BLaER1 treated with 17β-estradiol and CSF1 and Interleukin-3, amounts not matched to agents 10 nM and 100 nM (cell line): ENCODE results near the gene HINFP.

ENCODE experiments used
- H3K27ac ChIP-seq, 11 experiments: shearing (Covaris generic); formaldehyde crosslinking; 2 replicates each; pipeline ENCODE4 v1.8.1; 2022
- H3K27me3 ChIP-seq, 11 experiments: shearing (Covaris generic); formaldehyde crosslinking; 2 replicates each; pipeline ENCODE4 v1.8.1; 2022
- H3K36me3 ChIP-seq, 11 experiments: shearing (Covaris generic); formaldehyde crosslinking; 2 replicates each; pipeline ENCODE4 v1.8.1; 2022
- H3K4me1 ChIP-seq, 10 experiments: shearing (Covaris generic); formaldehyde crosslinking; 2 replicates each; pipeline ENCODE4 v1.8.1; 2022
- H3K4me2 ChIP-seq, 11 experiments: shearing (Covaris generic); formaldehyde crosslinking; 2 replicates each; pipeline ENCODE4 v1.8.1; 2022
- H3K4me3 ChIP-seq, 10 experiments: shearing (Covaris generic); formaldehyde crosslinking; 2 replicates each; pipeline ENCODE4 v1.8.1; 2022
- H3K9ac ChIP-seq, 11 experiments: shearing (Covaris generic); formaldehyde crosslinking; 2 replicates each; pipeline ENCODE4 v1.8.1; 2022
- H3K9me3 ChIP-seq, 11 experiments: shearing (Covaris generic); formaldehyde crosslinking; replicated peaks in 1 of 11; 2 replicates each; pipeline ENCODE4 v1.8.1; 2022
- H4K20me1 ChIP-seq, 11 experiments: shearing (Covaris generic); formaldehyde crosslinking; 2 replicates each; pipeline ENCODE4 v1.8.1; 2022
- Cebpa-rat ChIP-seq, 11 experiments: shearing (Covaris generic); IDR thresholded peaks; 2 replicates each; pipeline ENCODE4 v1.8.1; 2022

HINFP gene

GRCh38 chr11:119144825-119145486 lies 23.6 kb downstream of the HINFP start:
- no peak overlapping the region for H3K9ac ChIP-seq
- peaks cover 14 to 27% (median 22%) of the 10 kb centered on the region in 10 experiments; a peak in 19 of 20 replicates for H3K4me1 ChIP-seq
- peaks cover 0 to 18% (median 3%) of the 10 kb centered on the region in 11 experiments; a peak in 6 of 22 replicates for H4K20me1 ChIP-seq
- peak overlapping the region in 1 of 11 experiments; percentile 22; a peak in 1 of 22 replicates for H3K4me2 ChIP-seq
- H3K4me3 ChIP-seq = no peak overlapping the region
- no peak for TF ChIP-seq Cebpa-rat (IDR thresholded peaks at IDR 0.05)
- no peaks in the 10 kb centered on the region for H3K36me3 ChIP-seq
- no peaks in the 10 kb centered on the region for H3K9me3 ChIP-seq
- H3K27ac ChIP-seq = no peak overlapping the region
- H3K27me3 ChIP-seq = peaks cover 28 to 38% (median 33%) of the 10 kb centered on the region in 11 experiments

DNA sequence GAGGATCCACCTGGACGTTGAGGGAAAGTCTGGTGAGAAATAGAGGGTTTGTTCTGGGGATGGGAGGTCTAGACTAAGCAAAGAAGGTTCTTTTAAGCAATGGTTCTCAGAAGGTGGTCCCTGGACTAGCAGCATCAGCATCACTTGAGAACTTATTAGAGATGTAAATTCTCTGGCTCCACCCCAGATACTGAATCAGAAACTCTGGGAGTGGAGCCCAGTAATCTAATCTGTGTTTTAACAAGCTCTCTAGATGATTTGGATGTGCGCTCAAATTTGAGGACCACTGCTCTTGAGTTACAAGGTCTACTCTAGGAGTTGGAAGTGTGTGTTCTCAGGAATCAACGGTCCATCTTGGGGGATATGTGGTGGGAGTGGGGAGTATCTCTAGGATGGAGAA lies 24.2 kb downstream of the HINFP start:
- Histone ChIP-seq H3K9ac (no peak overlapping the region), H3K4me3 (no peak overlapping the region), H3K27me3 (peaks cover 34 to 44% (median 39%) of the 10 kb centered on the region in 11 experiments), H3K27ac (no peak overlapping the region), H3K4me1 (peaks cover 16 to 30% (median 27%) of the 10 kb centered on the region in 10 experiments), H4K20me1 (peaks cover 0 to 23% (median 6%) of the 10 kb centered on the region in 11 experiments; a peak in 6 of 22 replicates), H3K9me3 (no peaks in the 10 kb centered on the region), H3K4me2 (no peak overlapping the region), H3K36me3 (no peaks in the 10 kb centered on the region)
- TF ChIP-seq Cebpa-rat (IDR thresholded peaks at IDR 0.05) = no peak

DNA sequence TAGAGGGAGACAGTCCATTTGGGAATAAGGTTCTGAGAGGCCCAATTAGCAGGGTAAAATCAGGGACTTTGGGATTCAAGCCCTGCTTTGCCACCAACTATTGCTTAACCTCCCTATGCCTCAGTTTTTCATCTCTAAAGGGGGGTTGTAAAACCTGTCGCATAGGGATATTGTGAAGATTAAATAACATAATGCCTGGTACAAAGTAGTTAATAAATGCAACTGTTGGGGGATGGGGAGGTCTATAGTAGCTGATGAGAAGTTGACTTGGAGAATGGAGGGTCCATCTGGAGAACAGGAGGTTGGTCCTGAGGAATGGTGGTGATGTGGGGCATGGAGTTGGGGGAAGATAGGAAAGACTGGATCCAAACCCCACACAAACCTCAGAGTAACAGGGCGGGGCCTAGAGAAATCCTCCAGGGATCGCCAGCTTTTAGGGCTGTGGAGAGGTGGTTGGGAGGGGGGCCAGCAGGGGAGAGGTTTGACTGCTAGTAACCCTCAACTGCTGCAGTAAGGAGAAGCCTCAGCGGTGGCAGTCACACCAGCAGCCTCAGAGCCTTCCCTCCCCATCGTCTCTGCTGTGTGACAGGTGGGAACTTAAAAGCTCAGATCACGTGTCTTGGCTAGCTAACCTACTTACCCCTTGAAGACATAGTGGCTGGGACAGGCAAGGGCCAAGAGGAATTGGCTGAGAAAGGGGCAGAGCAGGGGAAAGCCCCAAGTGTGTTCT lies 26.4 kb downstream of the HINFP start:
- H3K9me3 ChIP-seq = no peaks in the 10 kb centered on the region
- H3K4me1 ChIP-seq = peaks cover 21 to 30% (median 27%) of the 10 kb centered on the region in 10 experiments
- H3K36me3 ChIP-seq = no peaks in the 10 kb centered on the region
- H3K4me3 ChIP-seq = no peak overlapping the region
- peaks cover 42 to 63% (median 54%) of the 10 kb centered on the region in 11 experiments for H3K27me3 ChIP-seq
- H3K9ac ChIP-seq = no peak overlapping the region
- TF ChIP-seq Cebpa-rat (IDR thresholded peaks at IDR 0.05) = no peak
- peaks cover 0 to 26% (median 6%) of the 10 kb centered on the region in 11 experiments; a peak in 6 of 22 replicates for H4K20me1 ChIP-seq
- peak overlapping the region in 9 of 11 experiments; percentile 94 to 100 (median 99); a peak in 15 of 22 replicates for H3K4me2 ChIP-seq
- H3K27ac ChIP-seq = no peak overlapping the region

DNA sequence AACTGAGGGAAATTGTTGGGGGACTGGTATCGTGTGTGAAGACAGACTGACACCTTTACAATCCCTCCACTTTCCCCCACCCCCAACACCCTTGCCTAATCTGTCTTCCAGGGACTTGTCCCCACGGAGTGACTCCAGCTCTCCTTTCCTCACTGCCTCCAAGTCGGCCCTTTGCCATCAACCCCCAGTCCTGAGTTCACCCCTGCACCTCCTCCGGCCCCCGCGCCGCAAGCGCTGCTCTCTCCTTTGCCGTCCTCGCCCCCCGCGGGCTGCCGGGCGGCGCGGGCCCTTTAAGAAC lies 27.3 kb downstream of the HINFP start:
- no peak overlapping the region for H3K27ac ChIP-seq
- peak overlapping the region; percentile 94 to 100 (median 98) for H3K4me2 ChIP-seq
- no peaks in the 10 kb centered on the region for H3K36me3 ChIP-seq
- peaks cover 0 to 26% (median 6%) of the 10 kb centered on the region in 11 experiments; a peak in 6 of 22 replicates for H4K20me1 ChIP-seq
- H3K27me3 ChIP-seq = peaks cover 42 to 63% (median 54%) of the 10 kb centered on the region in 11 experiments
- no peaks in the 10 kb centered on the region for H3K9me3 ChIP-seq
- H3K4me1 ChIP-seq = peaks cover 14 to 30% (median 26%) of the 10 kb centered on the region in 10 experiments
- peak overlapping the region; percentile 56 to 75 (median 67) for H3K4me3 ChIP-seq
- no peak for TF ChIP-seq Cebpa-rat (IDR thresholded peaks at IDR 0.05)
- H3K9ac ChIP-seq = peak overlapping the region; percentile 23 to 70 (median 61); a peak in 21 of 22 replicates

DNA sequence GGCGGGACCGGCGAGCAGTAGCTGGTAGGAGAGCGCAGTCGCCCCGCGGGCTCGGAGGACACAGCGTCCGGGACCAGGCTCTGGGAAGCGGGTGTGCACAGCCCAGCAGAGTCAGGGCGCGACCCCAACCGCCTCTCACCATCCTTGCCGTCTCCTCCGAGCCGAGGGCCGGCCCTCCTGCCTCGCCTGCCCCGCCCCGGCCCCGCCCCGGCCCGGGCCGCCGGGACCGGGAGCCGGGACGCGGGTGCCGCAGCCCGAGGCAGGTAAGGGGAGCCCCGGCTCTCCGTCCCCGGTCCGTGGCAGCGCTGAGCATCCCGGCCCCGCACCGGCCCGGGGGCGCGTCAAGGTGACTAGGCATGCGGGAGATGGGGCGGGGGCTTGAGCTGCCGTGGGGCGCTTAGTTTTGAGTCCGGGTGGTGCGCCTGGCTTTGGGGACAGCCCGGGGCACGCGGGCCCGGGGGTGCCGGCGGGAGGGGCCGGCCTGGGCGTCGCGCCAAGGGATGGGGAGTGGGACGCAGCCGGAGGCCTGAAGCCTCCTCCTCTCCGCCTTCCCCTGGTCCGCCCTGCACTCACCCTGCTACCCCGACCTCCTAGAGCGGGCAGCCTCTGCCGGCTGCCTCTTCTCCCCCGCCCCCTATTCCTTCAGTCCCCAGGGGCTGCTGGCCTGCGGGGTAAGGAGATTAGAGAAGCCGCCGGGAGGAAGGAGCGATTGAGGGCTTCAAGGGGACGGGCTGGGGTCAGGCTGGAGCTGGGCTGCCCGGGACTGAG lies 27.8 kb downstream of the HINFP start, which contains the start of gene ABCG4:
ABCG4 (plus strand) TSS at position 35 of the 768 bp plus-strand sequence. CDS start 914 bp downstream, outside the sequence.
- Histone ChIP-seq H4K20me1 (peaks cover 0 to 26% (median 6%) of the 10 kb centered on the region in 11 experiments; a peak in 6 of 22 replicates), H3K27me3 (peaks cover 42 to 63% (median 54%) of the 10 kb centered on the region in 11 experiments), H3K4me1 (peaks cover 13 to 30% (median 26%) of the 10 kb centered on the region in 10 experiments), H3K36me3 (no peaks in the 10 kb centered on the region), H3K27ac (no peak within 1 kb of the TSS), H3K9me3 (no peaks in the 10 kb centered on the region), H3K9ac (peak within 1 kb of the TSS; percentile 23 to 70 (median 61); a peak in 21 of 22 replicates), H3K4me3 (peak within 1 kb of the TSS; percentile 56 to 75 (median 67)), H3K4me2 (peak within 1 kb of the TSS; percentile 94 to 100 (median 98))
- TF ChIP-seq Cebpa-rat (IDR thresholded peaks at IDR 0.05) = no peak

GRCh38 chr11:119149786-119150275 lies 28.5 kb downstream of the HINFP start:
- H4K20me1 ChIP-seq = peaks cover 0 to 26% (median 6%) of the 10 kb centered on the region in 11 experiments; a peak in 6 of 22 replicates
- peak overlapping the region in 9 of 11 experiments; percentile 52 to 70 (median 61); a peak in 15 of 22 replicates for H3K9ac ChIP-seq
- peak overlapping the region; percentile 56 to 75 (median 67); a peak in 18 of 20 replicates for H3K4me3 ChIP-seq
- H3K27me3 ChIP-seq = peaks cover 42 to 63% (median 54%) of the 10 kb centered on the region in 11 experiments
- H3K4me2 ChIP-seq = peak overlapping the region; percentile 94 to 100 (median 98)
- no peak for TF ChIP-seq Cebpa-rat (IDR thresholded peaks at IDR 0.05)
- peaks cover 13 to 28% (median 26%) of the 10 kb centered on the region in 10 experiments for H3K4me1 ChIP-seq
- no peak overlapping the region for H3K27ac ChIP-seq
- no peaks in the 10 kb centered on the region for H3K36me3 ChIP-seq
- no peaks in the 10 kb centered on the region for H3K9me3 ChIP-seq

DNA sequence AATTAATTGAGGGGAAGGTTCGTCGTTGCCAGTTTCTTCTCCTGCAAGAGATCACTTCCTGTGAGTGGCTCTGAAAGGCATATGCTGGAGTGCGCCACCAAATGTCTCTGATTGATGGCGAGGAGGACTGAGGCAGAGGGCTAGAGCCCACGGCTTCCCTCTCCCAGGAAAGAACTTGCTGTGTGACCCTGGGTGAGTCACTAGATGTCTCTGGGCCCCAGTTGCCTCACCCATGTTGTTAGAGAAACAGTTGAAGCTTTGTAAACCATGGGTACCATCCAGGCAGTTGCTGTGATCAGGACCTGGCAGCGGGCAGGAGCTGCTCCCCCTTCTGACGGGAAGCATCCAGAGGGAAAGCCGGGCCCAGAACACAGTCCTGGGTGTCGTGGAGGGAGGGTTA lies 30.7 kb downstream of the HINFP start:
- Histone ChIP-seq H3K9me3 (no peaks in the 10 kb centered on the region), H3K4me3 (no peak overlapping the region), H3K27me3 (peaks cover 42 to 56% (median 52%) of the 10 kb centered on the region in 11 experiments), H3K36me3 (no peaks in the 10 kb centered on the region), H3K4me2 (no peak overlapping the region), H3K27ac (no peak overlapping the region), H3K4me1 (peaks cover 13 to 33% (median 27%) of the 10 kb centered on the region in 10 experiments), H3K9ac (no peak overlapping the region), H4K20me1 (peaks cover 0 to 26% (median 6%) of the 10 kb centered on the region in 11 experiments; a peak in 6 of 22 replicates)
- no peak for TF ChIP-seq Cebpa-rat (IDR thresholded peaks at IDR 0.05)

DNA sequence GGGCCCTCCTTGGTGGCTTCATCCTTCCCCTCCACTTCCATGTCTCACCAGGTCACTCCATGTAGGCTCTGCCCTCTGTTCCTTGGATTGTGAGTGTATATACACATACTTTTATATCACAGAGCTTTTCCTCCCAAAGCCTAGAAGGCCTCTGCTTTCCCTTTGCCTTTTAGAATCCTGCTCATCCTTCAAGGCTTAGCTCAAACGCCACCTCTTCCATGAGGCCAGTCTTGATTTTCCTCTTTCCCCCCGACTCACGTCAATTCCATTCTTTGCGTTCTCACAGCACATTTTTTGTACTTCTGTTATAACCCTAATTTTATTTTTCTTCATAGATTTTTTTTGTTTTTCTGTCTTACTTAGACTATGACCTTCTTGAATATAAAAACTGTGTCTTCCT lies 31.2 kb downstream of the HINFP start:
- no peak overlapping the region for H3K27ac ChIP-seq
- no peak overlapping the region for H3K4me3 ChIP-seq
- H3K4me1 ChIP-seq = peaks cover 13 to 33% (median 27%) of the 10 kb centered on the region in 10 experiments
- no peaks in the 10 kb centered on the region for H3K9me3 ChIP-seq
- peaks cover 37 to 51% (median 47%) of the 10 kb centered on the region in 11 experiments for H3K27me3 ChIP-seq
- peaks cover 0 to 26% (median 6%) of the 10 kb centered on the region in 11 experiments; a peak in 6 of 22 replicates for H4K20me1 ChIP-seq
- H3K36me3 ChIP-seq = no peaks in the 10 kb centered on the region
- H3K4me2 ChIP-seq = no peak overlapping the region
- H3K9ac ChIP-seq = no peak overlapping the region
- TF ChIP-seq Cebpa-rat (IDR thresholded peaks at IDR 0.05) = no peak
